H9 (cell line): ENCODE measurements around the gene DNAH1. TPM values are rescaled to one million over a fixed set of nuclear protein-coding genes. Genes with fewer than 3 reads are reported as not detected.

Source experiments
- DNase-seq: peaks from one replicate; pipeline ENCODE4 v3.0.0-alpha.2; 2017
- H2AFZ ChIP-seq: one replicate; pipeline ENCODE4 v1.6.1; 2013; ENCODE audit warnings: mild to moderate bottlenecking, low read length, control low read depth, moderate library complexity
- H2AK5ac ChIP-seq: 2 replicates; pipeline ENCODE4 v1.6.1; 2013; ENCODE audit warnings: low read length, control low read depth, mixed read lengths; ENCODE audit not compliant: insufficient read length
- H2BK120ac ChIP-seq: one replicate; pipeline ENCODE4 v1.6.1; 2013; ENCODE audit warnings: low read depth, mild to moderate bottlenecking, low read length, control low read depth, inconsistent platforms; ENCODE audit not compliant: poor library complexity, severe bottlenecking
- H2BK12ac ChIP-seq: 2 replicates; pipeline ENCODE4 v1.6.1; 2013; ENCODE audit warnings: low read length, control low read depth, mixed read lengths, low read depth; ENCODE audit not compliant: insufficient read length
- H2BK15ac ChIP-seq: 2 replicates; pipeline ENCODE4 v1.6.1; 2013; ENCODE audit warnings: low read depth, low read length, control low read depth
- H2BK20ac ChIP-seq: one replicate; pipeline ENCODE4 v1.6.1; 2013; ENCODE audit warnings: low read depth, mild to moderate bottlenecking, low read length, control low read depth, inconsistent platforms; ENCODE audit not compliant: poor library complexity, severe bottlenecking
- H2BK5ac ChIP-seq: 2 replicates; pipeline ENCODE4 v1.6.1; 2013; ENCODE audit warnings: low read length, control low read depth, mixed read lengths; ENCODE audit not compliant: insufficient read length
- H3K14ac ChIP-seq: 2 replicates; pipeline ENCODE4 v1.6.1; 2013; ENCODE audit warnings: low read length, control low read depth; ENCODE audit not compliant: insufficient read depth
- H3K18ac ChIP-seq: 2 replicates; pipeline ENCODE4 v1.6.1; 2013; ENCODE audit warnings: low read depth, mild to moderate bottlenecking, mixed read lengths, low read length, control low read depth; ENCODE audit not compliant: insufficient read length
- H3K23ac ChIP-seq: 2 replicates; pipeline ENCODE4 v1.6.1; 2013; ENCODE audit warnings: low read length, control low read depth, mixed read lengths, low read depth; ENCODE audit not compliant: insufficient read length
- H3K23me2 ChIP-seq: 2 replicates; pipeline ENCODE4 v1.6.1; 2013; ENCODE audit warnings: low read depth, mild to moderate bottlenecking, mixed read lengths, low read length, control low read depth; ENCODE audit not compliant: insufficient read length, poor library complexity, severe bottlenecking
- H3K27ac ChIP-seq: 2 replicates; pipeline ENCODE4 v1.5.1; 2013; ENCODE audit warnings: low read length, control low read depth, mixed read lengths, low read depth; ENCODE audit not compliant: insufficient read length
- H3K27me3 ChIP-seq: 2 replicates; pipeline ENCODE4 v1.6.1; 2013; ENCODE audit warnings: low read length, control low read depth, inconsistent platforms; ENCODE audit not compliant: insufficient read depth
- H3K4ac ChIP-seq: 2 replicates; pipeline ENCODE4 v1.6.1; 2013; ENCODE audit warnings: low read depth, mild to moderate bottlenecking, control low read depth, inconsistent platforms, low read length, moderate library complexity
- H3K4me1 ChIP-seq: 2 replicates; pipeline ENCODE4 v1.6.1; 2013; ENCODE audit warnings: low read length, control low read depth, inconsistent platforms; ENCODE audit not compliant: insufficient read depth
- H3K4me2 ChIP-seq: 2 replicates; pipeline ENCODE4 v1.6.1; 2013; ENCODE audit warnings: low read length, control low read depth, mixed read lengths; ENCODE audit not compliant: insufficient read length, insufficient read depth
- H3K56ac ChIP-seq: 2 replicates; pipeline ENCODE4 v1.6.1; 2013; ENCODE audit warnings: low read depth, mild to moderate bottlenecking, mixed read lengths, low read length, control low read depth; ENCODE audit not compliant: insufficient read length
- H3K79me1 ChIP-seq: 2 replicates; pipeline ENCODE4 v1.6.1; 2013; ENCODE audit warnings: low read depth, mild to moderate bottlenecking, moderate library complexity, low read length, control low read depth, inconsistent platforms; ENCODE audit not compliant: insufficient read depth, poor library complexity, severe bottlenecking
- H3K79me2 ChIP-seq: 2 replicates; pipeline ENCODE4 v1.6.1; 2013; ENCODE audit warnings: low read length, control low read depth, inconsistent platforms; ENCODE audit not compliant: insufficient read depth
- H3K9ac ChIP-seq: 2 replicates; pipeline ENCODE4 v1.6.1; 2013; ENCODE audit warnings: low read length, control low read depth, mixed read lengths; ENCODE audit not compliant: insufficient read length; ENCODE audit errors: extremely low read depth
- H3K9me3 ChIP-seq: one replicate; pipeline ENCODE4 v1.6.1; 2013; ENCODE audit warnings: low read depth, low read length, inconsistent platforms; ENCODE audit not compliant: control insufficient read depth
- H3T11ph ChIP-seq: one replicate; pipeline ENCODE4 v1.6.1; 2013; ENCODE audit warnings: mild to moderate bottlenecking, low read length, control low read depth, inconsistent platforms
- H4K20me1 ChIP-seq: one replicate; pipeline ENCODE4 v1.6.1; 2013; ENCODE audit not compliant: control insufficient read depth, insufficient read length, insufficient read depth
- H4K5ac ChIP-seq: 2 replicates; pipeline ENCODE4 v1.6.1; 2013; ENCODE audit warnings: low read depth, mild to moderate bottlenecking, mixed read lengths, low read length, control low read depth; ENCODE audit not compliant: insufficient read length
- H4K8ac ChIP-seq: replicated peaks from 2 replicates; pipeline ENCODE4 v1.6.1; 2013; ENCODE audit warnings: low read length, control low read depth, mixed read lengths, low read depth; ENCODE audit not compliant: insufficient read length
- H4K91ac ChIP-seq: 2 replicates; pipeline ENCODE4 v1.6.1; 2013; ENCODE audit warnings: low read depth, mild to moderate bottlenecking, moderate library complexity, mixed read lengths, low read length, control low read depth; ENCODE audit not compliant: insufficient read length
- H3K27ac Mint-ChIP-seq, 3 experiments: 2 replicates in 2 of 3; 3 replicates in 1 of 3; pipeline ENCODE4 v1.8.0; 2020 to 2021; ENCODE audit warnings: mixed read lengths in 3 of 3, mild to moderate bottlenecking in 1 of 3, moderate library complexity in 1 of 3
- H3K27me3 Mint-ChIP-seq: 2 replicates; pipeline ENCODE4 v1.8.0; 2021; ENCODE audit warnings: low read depth, mild to moderate bottlenecking, moderate library complexity, mixed read lengths
- H3K36me3 Mint-ChIP-seq, 3 experiments: 2 replicates in 2 of 3; 3 replicates in 1 of 3; pipeline ENCODE4 v1.8.0; 2020 to 2021; ENCODE audit warnings: low read depth in 3 of 3, mixed read lengths in 3 of 3; ENCODE audit not compliant: insufficient read depth in 1 of 3
- H3K4me1 Mint-ChIP-seq, 2 experiments: 2 replicates each; pipeline ENCODE4 v1.8.0; 2020; ENCODE audit warnings: mixed read lengths in 2 of 2
- H3K4me3 Mint-ChIP-seq, 2 experiments: 2 replicates in 1 of 2; 3 replicates in 1 of 2; pipeline ENCODE4 v1.8.0; 2020 to 2021; ENCODE audit warnings: mild to moderate bottlenecking in 2 of 2, mixed read lengths in 2 of 2, moderate library complexity in 1 of 2
- H3K9me3 Mint-ChIP-seq, 2 experiments: 2 replicates in 1 of 2; 3 replicates in 1 of 2; pipeline ENCODE4 v1.8.0; 2020; ENCODE audit warnings: mild to moderate bottlenecking in 2 of 2, mixed read lengths in 2 of 2, moderate library complexity in 1 of 2
- CTCF ChIP-seq: fragments of 200-600 bp; sonication (generic); conservative IDR thresholded peaks from 3 replicates; pipeline ENCODE4 v1.8.0; 2021; ENCODE audit warnings: antibody characterized with exemption, mild to moderate bottlenecking
- WGBS: extraction: QIAGEN DNeasy Blood & Tissue Kit; methylation state at CpG from one replicate; pipeline ENCODE4 v1.1.7; 2013; ENCODE audit warnings: missing lambda C conversion rate, low lambda C conversion rate, mixed read lengths; ENCODE audit not compliant: insufficient read length; ENCODE audit errors: extremely low coverage; 5-methylcytosine and 5-hydroxymethylcytosine counted together
- total RNA-seq: library from RNA; stranded (reverse); gene quantifications from 2 replicates; pipeline ENCODE4 v1.2.1, GENCODE V29; 2021

Gene DNAH1
- total RNA-seq, 1 experiment from 2014 or later, result 2.0 TPM

GRCh38 chr3:52373676-52374075 is 57.6 kb downstream of the DNAH1 start:
- H3K56ac ChIP-seq, result no peak overlapping the region
- no peak overlapping the region for H2BK12ac ChIP-seq
- H2BK5ac ChIP-seq, result no peak overlapping the region
- no CpG with 5 or more reads among the region's 6 CpGs for WGBS
- no peak overlapping the region for H3K27ac ChIP-seq
- no peaks in the 10 kb centered on the region; the same call in 1 of the 2 replicates for H3K4me1 ChIP-seq
- H4K8ac ChIP-seq, result no peak overlapping the region
- no peak overlapping the region for H3K27ac Mint-ChIP-seq
- H3K4me2 ChIP-seq, result peak overlapping the region; percentile 28
- peaks cover 20 to 23% of the 10 kb centered on the region in 2 experiments for H3K4me1 Mint-ChIP-seq
- no peaks in the 10 kb centered on the region for H4K20me1 ChIP-seq
- no peaks in the 10 kb centered on the region for H3K9me3 Mint-ChIP-seq
- no peak overlapping the region for H2BK120ac ChIP-seq
- H2BK15ac ChIP-seq, result no peak overlapping the region
- no peak for TF ChIP-seq CTCF
- peak overlapping the region; percentile 34 to 57; a peak in 2 of 5 replicates for H3K4me3 Mint-ChIP-seq
- H4K5ac ChIP-seq, result no peak overlapping the region
- no peak overlapping the region for H3K4ac ChIP-seq
- H3K27me3 ChIP-seq, result no peaks in the 10 kb centered on the region
- no peak overlapping the region for H2BK20ac ChIP-seq
- H3K9ac ChIP-seq, result no peak overlapping the region
- DNase-seq, result no peak
- H3K18ac ChIP-seq, result no peak overlapping the region
- no peaks in the 10 kb centered on the region for H3K36me3 Mint-ChIP-seq
- H4K91ac ChIP-seq, result no peak overlapping the region
- no peaks in the 10 kb centered on the region for H3K9me3 ChIP-seq
- H3K23me2 ChIP-seq, result no peaks in the 10 kb centered on the region
- H3K23ac ChIP-seq, result no peak overlapping the region
- no peak overlapping the region for H3T11ph ChIP-seq
- H2AFZ ChIP-seq, result no peak overlapping the region
- no peak overlapping the region for H3K14ac ChIP-seq
- H3K27me3 Mint-ChIP-seq, result peaks cover 41% of the 10 kb centered on the region
- no peaks in the 10 kb centered on the region for H3K79me1 ChIP-seq
- no peak overlapping the region for H2AK5ac ChIP-seq
- no peaks in the 10 kb centered on the region for H3K79me2 ChIP-seq
